ENCODE data around the gene AMBRA1.

AMBRA1 gene

GRCh38 chr11:46363455-46364005, 230.3 kb downstream of the AMBRA1 start:
- FAIRE-seq = no peak

GRCh38 chr11:46363031-46363407, 230.8 kb downstream of the AMBRA1 start:
- FAIRE-seq = peak; percentile 93

GRCh38 chr11:46362156-46363030, 231.4 kb downstream of the AMBRA1 start:
- FAIRE-seq = no peak

GRCh38 chr11:46361283-46362155, 232.3 kb downstream of the AMBRA1 start:
- no peak for FAIRE-seq

GRCh38 chr11:46360878-46361277, 232.9 kb downstream of the AMBRA1 start:
- no peak for FAIRE-seq

GRCh38 chr11:46359953-46360352, 233.9 kb downstream of the AMBRA1 start:
- FAIRE-seq = no peak

GRCh38 chr11:46357483-46357936, 236.3 kb downstream of the AMBRA1 start:
- FAIRE-seq = no peak

- no peak for FAIRE-seq
Measured at GRCh38 chr11:46356924-46357482, 236.8 kb downstream of the AMBRA1 start.

- no peak for FAIRE-seq
Measured at GRCh38 chr11:46353698-46354097, 240.1 kb downstream of the AMBRA1 start.

GRCh38 chr11:46352063-46352841, 241.6 kb downstream of the AMBRA1 start:
- FAIRE-seq = no peak

GRCh38 chr11:46351606-46352005, 242.2 kb downstream of the AMBRA1 start:
- no peak for FAIRE-seq

GRCh38 chr11:46351148-46351547, 242.7 kb downstream of the AMBRA1 start:
- FAIRE-seq = no peak

GRCh38 chr11:46350695-46351094, 243.1 kb downstream of the AMBRA1 start:
- FAIRE-seq = no peak

- no peak for FAIRE-seq
Measured at GRCh38 chr11:46348566-46349401, 245.0 kb downstream of the AMBRA1 start.

- no peak for FAIRE-seq
Measured at GRCh38 chr11:46347637-46348311, 246.0 kb downstream of the AMBRA1 start.

GRCh38 chr11:46346886-46347636, 246.8 kb downstream of the AMBRA1 start, which contains the start of gene DGKZ:
Gene DGKZ (plus strand): TSS chr11:46347463. CDS start chr11:46347660, 197 bp downstream.
- no peak for FAIRE-seq
